ENCODE data around the gene MPL.

MPL gene

GRCh38 chr1:43327549-43328292 lies 9.9 kb upstream of the MPL start:
- DNase-seq: no peak

- no peak for DNase-seq
Observed at GRCh38 chr1:43329995-43330751, 7.4 kb upstream of the MPL start.

GRCh38 chr1:43331688-43332087 lies 5.9 kb upstream of the MPL start:
- DNase-seq: no peak

- DNase-seq: no peak
Observed at GRCh38 chr1:43334453-43335205, 3.0 kb upstream of the MPL start.

GRCh38 chr1:43338001-43338400 lies 383 bp downstream of the MPL start:
- DNase-seq: no peak

GRCh38 chr1:43339584-43340232 lies 2.1 kb downstream of the MPL start:
- DNase-seq: no peak

- DNase-seq: no peak
Observed at GRCh38 chr1:43340559-43340958, 2.9 kb downstream of the MPL start.

- no peak for DNase-seq
Observed at GRCh38 chr1:43344267-43344850, 6.7 kb downstream of the MPL start.

GRCh38 chr1:43345120-43345519 lies 7.5 kb downstream of the MPL start:
- DNase-seq: no peak

- DNase-seq: no peak
Observed at GRCh38 chr1:43346636-43347035, 9.0 kb downstream of the MPL start.

GRCh38 chr1:43348343-43348808 lies 10.8 kb downstream of the MPL start:
- DNase-seq: no peak

GRCh38 chr1:43348809-43349593 lies 11.4 kb downstream of the MPL start:
- DNase-seq: no peak

- DNase-seq: no peak
Observed at GRCh38 chr1:43349594-43350306, 12.1 kb downstream of the MPL start.

GRCh38 chr1:43350976-43351375 lies 13.4 kb downstream of the MPL start:
- DNase-seq: no peak

GRCh38 chr1:43351421-43352350 lies 14.1 kb downstream of the MPL start:
- no peak for DNase-seq

GRCh38 chr1:43352351-43352705 lies 14.7 kb downstream of the MPL start:
- no peak for DNase-seq

GRCh38 chr1:43352881-43353280 lies 15.3 kb downstream of the MPL start:
- no peak for DNase-seq

- DNase-seq: no peak
Observed at GRCh38 chr1:43354471-43354870, 16.9 kb downstream of the MPL start.

GRCh38 chr1:43354936-43355335 lies 17.3 kb downstream of the MPL start:
- no peak for DNase-seq

GRCh38 chr1:43357251-43357650 lies 19.6 kb downstream of the MPL start:
- no peak for DNase-seq

Measured in NCI-H1694 treated with DMSO at 0.1 percent for 48 hours (cell line).